Measurements from ENCODE around the gene IFNL2.
"Not testable (repeated sequence)": the region's sequence is repeated elsewhere in the genome, so short reads cannot be mapped to it uniquely, and the experiment has no call there.

Gene IFNL2

GRCh38 chr19:39268085-39268484 is at the start of gene IFNL2:
IFNL2 (plus strand) TSS chr19:39268396; CDS start chr19:39268569, 173 bp downstream.
- not testable (repeated sequence) for DNase-seq (ENCODE audit: low read depth)

GRCh38 chr19:39219108-39219507 is 49.1 kb upstream of the IFNL2 start:
- DNase-seq (ENCODE audit: low read depth) = not testable (repeated sequence)

- no peak for DNase-seq (ENCODE audit: low read depth)
Observed at GRCh38 chr19:39223703-39224279, 44.4 kb upstream of the IFNL2 start.

- DNase-seq (ENCODE audit: low read depth) = no peak
Observed at GRCh38 chr19:39224910-39225309, 43.3 kb upstream of the IFNL2 start.

- DNase-seq (ENCODE audit: low read depth) = no peak
Observed at GRCh38 chr19:39230096-39230764, 38.0 kb upstream of the IFNL2 start.

- no peak for DNase-seq (ENCODE audit: low read depth)
Observed at GRCh38 chr19:39232708-39233107, 35.5 kb upstream of the IFNL2 start.

- DNase-seq (ENCODE audit: low read depth) = no peak
Observed at GRCh38 chr19:39236527-39236926, 31.7 kb upstream of the IFNL2 start.

- no peak for DNase-seq (ENCODE audit: low read depth)
Observed at GRCh38 chr19:39237200-39238184, 30.7 kb upstream of the IFNL2 start.

- no peak for DNase-seq (ENCODE audit: low read depth)
Observed at GRCh38 chr19:39238209-39238608, 30.0 kb upstream of the IFNL2 start.

GRCh38 chr19:39238944-39239343 is 29.3 kb upstream of the IFNL2 start:
- no peak for DNase-seq (ENCODE audit: low read depth)

GRCh38 chr19:39240421-39240820 is 27.8 kb upstream of the IFNL2 start:
- no peak for DNase-seq (ENCODE audit: low read depth)

GRCh38 chr19:39243741-39244140 is 24.5 kb upstream of the IFNL2 start:
- not testable (repeated sequence) for DNase-seq (ENCODE audit: low read depth)

GRCh38 chr19:39244410-39245100 is 23.6 kb upstream of the IFNL2 start, which contains the start of gene IFNL3:
IFNL3 (minus strand) TSS chr19:39245006; CDS start chr19:39244967, 39 bp downstream.
- not testable (repeated sequence) for DNase-seq (ENCODE audit: low read depth)

- DNase-seq (ENCODE audit: low read depth) = not testable (repeated sequence)
Observed at GRCh38 chr19:39245166-39245565, 23.0 kb upstream of the IFNL2 start.

GRCh38 chr19:39246951-39247669 is 21.1 kb upstream of the IFNL2 start:
- DNase-seq (ENCODE audit: low read depth) = no peak

GRCh38 chr19:39247701-39248664 is 20.2 kb upstream of the IFNL2 start:
- no peak for DNase-seq (ENCODE audit: low read depth)

- DNase-seq (ENCODE audit: low read depth) = no peak
Observed at GRCh38 chr19:39248806-39249205, 19.4 kb upstream of the IFNL2 start, which contains the start of gene IFNL4. IFNL4 (minus strand) TSS chr19:39248856.

- no peak for DNase-seq (ENCODE audit: low read depth)
Observed at GRCh38 chr19:39251081-39251480, 17.1 kb upstream of the IFNL2 start.

GRCh38 chr19:39251846-39252245 is 16.4 kb upstream of the IFNL2 start:
- DNase-seq (ENCODE audit: low read depth) = no peak

- DNase-seq (ENCODE audit: low read depth) = no peak
Observed at GRCh38 chr19:39252458-39252857, 15.7 kb upstream of the IFNL2 start.
